Smooth muscle cell (in vitro differentiated cells): ENCODE data around the gene GALNT2. TPM values are rescaled to one million over a fixed set of nuclear protein-coding genes. Genes with fewer than 3 reads are reported as not detected.

ENCODE experiments used
- DNase-seq: peaks from one replicate; lab custom pipeline; 2025; ENCODE audit not compliant: unreplicated experiment; lab: John Stamatoyannopoulos, UW
- H2AFZ ChIP-seq: fragments of 200-600 bp; sonication (generic); 2 replicates; pipeline ENCODE4 v1.6.0; 2016; ENCODE audit warnings: antibody characterized with exemption, low read depth, mild to moderate bottlenecking
- H3F3A ChIP-seq: fragments of 200-600 bp; sonication (generic); 2 replicates; pipeline ENCODE4 v1.6.0; 2017; ENCODE audit warnings: antibody characterized with exemption, low read depth
- H3K27ac ChIP-seq: fragments of 200-600 bp; sonication (generic); 2 replicates; pipeline ENCODE4 v1.5.1; 2016; ENCODE audit warnings: low read depth, mild to moderate bottlenecking
- H3K27me3 ChIP-seq: fragments of 200-600 bp; sonication (generic); 2 replicates; pipeline ENCODE4 v1.6.1; 2016; ENCODE audit warnings: low read depth, mild to moderate bottlenecking
- H3K36me3 ChIP-seq: fragments of 200-600 bp; sonication (generic); 2 replicates; pipeline ENCODE4 v1.5.1; 2016; ENCODE audit warnings: low read depth
- H3K4me1 ChIP-seq: fragments of 200-600 bp; sonication (generic); 2 replicates; pipeline ENCODE4 v1.5.1; 2016; ENCODE audit warnings: low read depth
- H3K4me2 ChIP-seq: fragments of 200-600 bp; sonication (generic); 2 replicates; pipeline ENCODE4 v1.6.0; 2016; ENCODE audit warnings: mild to moderate bottlenecking
- H3K4me3 ChIP-seq: fragments of 200-600 bp; sonication (generic); 2 replicates; pipeline ENCODE4 v1.5.1; 2016; ENCODE audit warnings: mild to moderate bottlenecking
- H3K79me2 ChIP-seq: fragments of 200-600 bp; sonication (generic); 2 replicates; pipeline ENCODE4 v1.6.0; 2016; ENCODE audit warnings: low read depth, mild to moderate bottlenecking
- H3K9ac ChIP-seq: fragments of 200-600 bp; sonication (generic); 2 replicates; pipeline ENCODE4 v1.6.0; 2016; ENCODE audit warnings: low read depth
- H3K9me3 ChIP-seq: fragments of 200-600 bp; sonication (generic); replicated peaks from 2 replicates; pipeline ENCODE4 v1.5.1; 2016; ENCODE audit warnings: low read depth
- H4K20me1 ChIP-seq: fragments of 200-600 bp; sonication (generic); 2 replicates; pipeline ENCODE4 v1.6.0; 2016; ENCODE audit warnings: low read depth
- WGBS: methylation state at CpG from one replicate; pipeline ENCODE4 v1.1.7; 2016; ENCODE audit warnings: low lambda C conversion rate; 5-methylcytosine and 5-hydroxymethylcytosine counted together
- polyA plus RNA-seq: library from polyadenylated mRNA; unstranded; fragments of >200 nt; fragmentation: Nextera tagmentation; extraction: Ambion mirVana; gene quantifications from 2 replicates; pipeline ENCODE4 v1.2.1, GENCODE V29; 2016
- total RNA-seq: library from RNA; depleted of rRNA; stranded (reverse); fragments of >200 nt; gene quantifications from 2 replicates; pipeline ENCODE4 v1.2.3, GENCODE V29; 2014
- TF ChIP-seq, protein P1 (sequence below): fragments of 200-600 bp; sonication (generic); IDR thresholded peaks from 2 replicates; pipeline ENCODE4 v1.5.1; 2017; ENCODE audit warnings: borderline replicate concordance, mild to moderate bottlenecking, antibody characterized with exemption; ENCODE audit not compliant: insufficient read depth, poor library complexity, severe bottlenecking

GALNT2 gene
- total and polyA plus RNA-seq, 2 experiments from 2014 or later: 76.4 to 152 TPM

DNA sequence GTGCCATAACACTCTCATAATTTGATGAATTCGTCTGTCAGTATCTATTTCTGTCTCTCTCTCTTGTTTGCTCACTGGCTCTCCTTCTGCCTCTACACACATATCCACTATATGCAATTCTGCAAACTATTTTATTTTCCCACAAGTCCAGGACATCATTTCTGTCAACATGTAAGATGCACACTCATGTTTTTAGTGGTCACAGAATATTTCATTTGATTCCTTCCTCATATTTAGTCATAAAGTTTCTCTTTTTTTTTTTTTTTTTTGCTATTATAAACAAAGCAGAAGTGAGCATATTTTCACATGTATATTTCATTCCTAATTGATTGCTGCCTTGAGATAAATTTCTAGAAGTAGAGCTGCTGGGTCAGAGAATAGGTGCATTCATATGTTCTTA, 193.8 kb downstream of the GALNT2 start:
- no peak for DNase-seq
- H3F3A ChIP-seq: no peaks in the 10 kb centered on the region
- no peaks in the 10 kb centered on the region for H4K20me1 ChIP-seq
- no peak overlapping the region for H3K4me2 ChIP-seq
- H2AFZ ChIP-seq: no peak overlapping the region
- H3K27ac ChIP-seq: no peak overlapping the region
- no peaks in the 10 kb centered on the region for H3K36me3 ChIP-seq
- no peaks in the 10 kb centered on the region for H3K27me3 ChIP-seq
- no peaks in the 10 kb centered on the region for H3K9me3 ChIP-seq
- no peaks in the 10 kb centered on the region for H3K79me2 ChIP-seq
- no peaks in the 10 kb centered on the region for H3K4me1 ChIP-seq
- WGBS: 93% methylated on average over 1 of the region's 1 CpG
- TF ChIP-seq, protein P1, sequence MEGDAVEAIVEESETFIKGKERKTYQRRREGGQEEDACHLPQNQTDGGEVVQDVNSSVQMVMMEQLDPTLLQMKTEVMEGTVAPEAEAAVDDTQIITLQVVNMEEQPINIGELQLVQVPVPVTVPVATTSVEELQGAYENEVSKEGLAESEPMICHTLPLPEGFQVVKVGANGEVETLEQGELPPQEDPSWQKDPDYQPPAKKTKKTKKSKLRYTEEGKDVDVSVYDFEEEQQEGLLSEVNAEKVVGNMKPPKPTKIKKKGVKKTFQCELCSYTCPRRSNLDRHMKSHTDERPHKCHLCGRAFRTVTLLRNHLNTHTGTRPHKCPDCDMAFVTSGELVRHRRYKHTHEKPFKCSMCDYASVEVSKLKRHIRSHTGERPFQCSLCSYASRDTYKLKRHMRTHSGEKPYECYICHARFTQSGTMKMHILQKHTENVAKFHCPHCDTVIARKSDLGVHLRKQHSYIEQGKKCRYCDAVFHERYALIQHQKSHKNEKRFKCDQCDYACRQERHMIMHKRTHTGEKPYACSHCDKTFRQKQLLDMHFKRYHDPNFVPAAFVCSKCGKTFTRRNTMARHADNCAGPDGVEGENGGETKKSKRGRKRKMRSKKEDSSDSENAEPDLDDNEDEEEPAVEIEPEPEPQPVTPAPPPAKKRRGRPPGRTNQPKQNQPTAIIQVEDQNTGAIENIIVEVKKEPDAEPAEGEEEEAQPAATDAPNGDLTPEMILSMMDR: no peak
- no peak overlapping the region for H3K9ac ChIP-seq
- H3K4me3 ChIP-seq: no peak overlapping the region

- H3K4me3 ChIP-seq: no peak overlapping the region
- H3K79me2 ChIP-seq: no peaks in the 10 kb centered on the region
- WGBS: 75% methylated on average over 21 of the region's 21 CpGs
- no peaks in the 10 kb centered on the region for H3F3A ChIP-seq
- no peak overlapping the region for H3K9ac ChIP-seq
- H3K27me3 ChIP-seq: no peaks in the 10 kb centered on the region
- no peak overlapping the region for H3K27ac ChIP-seq
- H2AFZ ChIP-seq: no peak overlapping the region
- TF ChIP-seq, protein P1: no peak
- no peak overlapping the region for H3K4me2 ChIP-seq
- H3K4me1 ChIP-seq: no peaks in the 10 kb centered on the region
- H3K9me3 ChIP-seq: no peaks in the 10 kb centered on the region
- H4K20me1 ChIP-seq: no peaks in the 10 kb centered on the region
- DNase-seq: no peak
- no peaks in the 10 kb centered on the region for H3K36me3 ChIP-seq
These were observed 195.1 kb downstream of the GALNT2 start for GRCh38 chr1:230261928-230262650.

- no peak overlapping the region for H2AFZ ChIP-seq
These were observed 196.0 kb downstream of the GALNT2 start for GRCh38 chr1:230262867-230263567.

More at GRCh38 chr1:230262867-230263567, 196.0 kb downstream of the GALNT2 start:
- TF ChIP-seq, protein P1: no peak
- Histone ChIP-seq H3K4me1 (no peaks in the 10 kb centered on the region), H3K36me3 (no peaks in the 10 kb centered on the region), H3F3A (no peaks in the 10 kb centered on the region), H3K27me3 (no peaks in the 10 kb centered on the region), H3K9me3 (no peaks in the 10 kb centered on the region), H3K9ac (no peak overlapping the region), H4K20me1 (no peaks in the 10 kb centered on the region), H3K4me3 (no peak overlapping the region), H3K27ac (no peak overlapping the region), H3K79me2 (no peaks in the 10 kb centered on the region), H3K4me2 (no peak overlapping the region)
- DNase-seq: no peak
- 92% methylated on average over 13 of the region's 13 CpGs for WGBS
